Esophagus squamous epithelium (tissue), 4 donors: ENCODE data around the gene THSD7A.

Experiments used
- POLR2A ChIP-seq, 4 donors: fragments of 450-650 bp; IDR thresholded peaks; one replicate each; pipeline ENCODE4 v1.6.1; 2017; ENCODE audit warnings: antibody characterized with exemption in 4 of 4, mild to moderate bottlenecking in 4 of 4, moderate library complexity in 3 of 4
- TF ChIP-seq, protein P1 (sequence below), 6 experiments: fragments of 450-650 bp in 4 of 6; fragments of 200-600 bp in 2 of 6; sonication (generic) in 2 of 6; IDR thresholded peaks; one replicate each; pipeline ENCODE4 v1.5.1; 2016 to 2019; ENCODE audit warnings: antibody characterized with exemption in 6 of 6, mild to moderate bottlenecking in 4 of 6, moderate library complexity in 4 of 6

DNA sequence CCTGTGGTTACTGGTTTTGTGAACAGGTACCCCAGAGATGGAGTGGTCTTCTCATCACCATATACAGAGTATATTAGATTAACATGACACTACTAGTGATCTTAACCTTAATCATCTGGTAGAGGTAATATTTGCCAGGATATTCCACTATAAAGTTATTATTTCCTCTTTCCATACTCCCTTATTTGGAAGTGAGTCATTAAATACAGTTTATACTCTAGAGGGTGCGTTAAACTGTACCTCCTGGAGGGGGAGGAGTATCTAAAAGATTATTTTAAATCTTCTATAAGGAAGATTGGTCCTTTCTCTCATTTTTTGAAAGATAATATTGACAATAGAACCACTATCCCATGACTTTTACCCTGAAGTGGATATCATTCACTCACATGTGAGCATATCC is 85.4 kb downstream of the THSD7A start:
- TF ChIP-seq, protein P1, sequence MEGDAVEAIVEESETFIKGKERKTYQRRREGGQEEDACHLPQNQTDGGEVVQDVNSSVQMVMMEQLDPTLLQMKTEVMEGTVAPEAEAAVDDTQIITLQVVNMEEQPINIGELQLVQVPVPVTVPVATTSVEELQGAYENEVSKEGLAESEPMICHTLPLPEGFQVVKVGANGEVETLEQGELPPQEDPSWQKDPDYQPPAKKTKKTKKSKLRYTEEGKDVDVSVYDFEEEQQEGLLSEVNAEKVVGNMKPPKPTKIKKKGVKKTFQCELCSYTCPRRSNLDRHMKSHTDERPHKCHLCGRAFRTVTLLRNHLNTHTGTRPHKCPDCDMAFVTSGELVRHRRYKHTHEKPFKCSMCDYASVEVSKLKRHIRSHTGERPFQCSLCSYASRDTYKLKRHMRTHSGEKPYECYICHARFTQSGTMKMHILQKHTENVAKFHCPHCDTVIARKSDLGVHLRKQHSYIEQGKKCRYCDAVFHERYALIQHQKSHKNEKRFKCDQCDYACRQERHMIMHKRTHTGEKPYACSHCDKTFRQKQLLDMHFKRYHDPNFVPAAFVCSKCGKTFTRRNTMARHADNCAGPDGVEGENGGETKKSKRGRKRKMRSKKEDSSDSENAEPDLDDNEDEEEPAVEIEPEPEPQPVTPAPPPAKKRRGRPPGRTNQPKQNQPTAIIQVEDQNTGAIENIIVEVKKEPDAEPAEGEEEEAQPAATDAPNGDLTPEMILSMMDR (IDR thresholded peaks at IDR 0.05): no peak
- no peak for TF ChIP-seq POLR2A (IDR thresholded peaks at IDR 0.05)
